Chondrocyte (in vitro differentiated cells): ENCODE measurements around the gene CPNE8. TPM values are rescaled to one million over a fixed set of nuclear protein-coding genes. Genes with fewer than 3 reads are reported as not detected.

Experiments
- DNase-seq: peaks from one replicate; pipeline ENCODE4 v3.0.0; 2021; ENCODE audit warnings: mixed read lengths, low spot score
- H3K27ac Mint-ChIP-seq: one replicate; pipeline ENCODE4 v1.8.0; 2021; ENCODE audit warnings: mild to moderate bottlenecking, moderate library complexity, mixed read lengths; ENCODE audit not compliant: unreplicated experiment
- H3K27me3 Mint-ChIP-seq: 2 replicates; pipeline ENCODE4 v1.8.0; 2021; ENCODE audit warnings: low read depth, mixed read lengths
- H3K36me3 Mint-ChIP-seq: 2 replicates; pipeline ENCODE4 v1.8.0; 2021; ENCODE audit warnings: low read depth, mixed read lengths
- H3K4me1 Mint-ChIP-seq: 2 replicates; pipeline ENCODE4 v1.8.0; 2021; ENCODE audit warnings: low read depth, mild to moderate bottlenecking, mixed read lengths
- H3K4me3 Mint-ChIP-seq: one replicate; pipeline ENCODE4 v1.8.0; 2021; ENCODE audit warnings: mild to moderate bottlenecking, moderate library complexity, mixed read lengths; ENCODE audit not compliant: unreplicated experiment
- H3K9me3 Mint-ChIP-seq: 2 replicates; pipeline ENCODE4 v1.8.0; 2021; ENCODE audit warnings: low read depth, mixed read lengths
- total RNA-seq: library from RNA; stranded (reverse); gene quantifications from 3 replicates; pipeline ENCODE4 v1.2.1, GENCODE V29; 2021
- TF ChIP-seq, protein P1 (sequence below): fragments of 200-600 bp; sonication (generic); IDR thresholded peaks from 2 replicates; pipeline ENCODE4 v1.5.0; 2021; ENCODE audit warnings: antibody characterized with exemption, mild to moderate bottlenecking, moderate library complexity

The CPNE8 gene
- total RNA-seq, 1 donor from 2014 or later, result 10.6 TPM

GRCh38 chr12:38932320-38932719, 26.9 kb upstream of the CPNE8 start:
- no peak for DNase-seq
- Mint-ChIP-seq H3K4me1 (no peaks in the 10 kb centered on the region), H3K4me3 (no peak overlapping the region), H3K27ac (no peak overlapping the region), H3K27me3 (peaks cover 7% of the 10 kb centered on the region), H3K36me3 (no peaks in the 10 kb centered on the region), H3K9me3 (peaks cover 3% of the 10 kb centered on the region)
- TF ChIP-seq, protein P1, sequence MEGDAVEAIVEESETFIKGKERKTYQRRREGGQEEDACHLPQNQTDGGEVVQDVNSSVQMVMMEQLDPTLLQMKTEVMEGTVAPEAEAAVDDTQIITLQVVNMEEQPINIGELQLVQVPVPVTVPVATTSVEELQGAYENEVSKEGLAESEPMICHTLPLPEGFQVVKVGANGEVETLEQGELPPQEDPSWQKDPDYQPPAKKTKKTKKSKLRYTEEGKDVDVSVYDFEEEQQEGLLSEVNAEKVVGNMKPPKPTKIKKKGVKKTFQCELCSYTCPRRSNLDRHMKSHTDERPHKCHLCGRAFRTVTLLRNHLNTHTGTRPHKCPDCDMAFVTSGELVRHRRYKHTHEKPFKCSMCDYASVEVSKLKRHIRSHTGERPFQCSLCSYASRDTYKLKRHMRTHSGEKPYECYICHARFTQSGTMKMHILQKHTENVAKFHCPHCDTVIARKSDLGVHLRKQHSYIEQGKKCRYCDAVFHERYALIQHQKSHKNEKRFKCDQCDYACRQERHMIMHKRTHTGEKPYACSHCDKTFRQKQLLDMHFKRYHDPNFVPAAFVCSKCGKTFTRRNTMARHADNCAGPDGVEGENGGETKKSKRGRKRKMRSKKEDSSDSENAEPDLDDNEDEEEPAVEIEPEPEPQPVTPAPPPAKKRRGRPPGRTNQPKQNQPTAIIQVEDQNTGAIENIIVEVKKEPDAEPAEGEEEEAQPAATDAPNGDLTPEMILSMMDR, result no peak

GRCh38 chr12:38931461-38931860, 26.1 kb upstream of the CPNE8 start:
- Mint-ChIP-seq H3K4me3 (no peak overlapping the region), H3K36me3 (no peaks in the 10 kb centered on the region), H3K27me3 (peaks cover 8% of the 10 kb centered on the region), H3K4me1 (no peaks in the 10 kb centered on the region), H3K9me3 (peaks cover 3% of the 10 kb centered on the region), H3K27ac (no peak overlapping the region)
- DNase-seq, result no peak
- TF ChIP-seq, protein P1, result no peak

DNA sequence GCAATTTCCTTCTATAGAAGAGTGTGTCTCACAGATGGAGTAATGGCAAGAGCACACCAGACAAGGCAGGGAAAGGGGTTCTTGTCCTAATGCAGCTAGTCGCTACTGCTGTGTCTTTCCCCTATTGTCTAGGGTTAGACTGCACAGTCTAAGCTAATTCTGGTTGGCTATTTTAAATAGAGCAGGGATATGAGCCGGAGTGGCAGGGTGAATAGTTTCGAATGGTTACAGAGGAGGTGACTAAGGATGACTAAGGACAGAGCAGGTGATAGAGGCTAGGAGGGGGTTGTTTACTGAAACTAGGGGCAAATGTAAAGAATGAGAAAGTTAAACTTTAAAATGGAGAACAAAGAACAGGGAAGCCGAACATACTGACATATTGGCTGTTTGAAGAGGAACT, 25.6 kb upstream of the CPNE8 start:
- Mint-ChIP-seq H3K27me3 (peaks cover 13% of the 10 kb centered on the region), H3K27ac (no peak overlapping the region), H3K36me3 (no peaks in the 10 kb centered on the region), H3K9me3 (peaks cover 3% of the 10 kb centered on the region), H3K4me1 (no peaks in the 10 kb centered on the region), H3K4me3 (no peak overlapping the region)
- TF ChIP-seq, protein P1, result no peak
- DNase-seq, result no peak

DNA sequence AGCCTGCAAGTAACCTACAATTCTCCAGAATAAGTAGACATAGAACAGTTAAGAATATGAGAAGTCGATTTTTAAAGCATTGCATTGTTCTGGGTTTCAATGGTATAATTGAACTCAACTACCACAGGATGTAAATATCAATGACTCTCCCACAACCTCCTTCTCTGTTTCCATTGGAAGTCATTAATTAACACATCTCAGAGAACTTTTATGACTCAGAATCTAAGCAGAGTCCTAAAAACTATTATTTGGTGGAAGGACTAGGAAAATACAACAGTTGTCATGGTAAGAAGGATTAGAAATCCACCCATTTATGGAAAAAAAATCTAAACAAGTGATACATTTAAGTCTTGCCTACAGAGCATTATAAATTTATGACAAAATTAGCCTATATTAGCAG, 21.1 kb upstream of the CPNE8 start:
- TF ChIP-seq, protein P1, result no peak
- H3K36me3 Mint-ChIP-seq, result no peaks in the 10 kb centered on the region

DNA sequence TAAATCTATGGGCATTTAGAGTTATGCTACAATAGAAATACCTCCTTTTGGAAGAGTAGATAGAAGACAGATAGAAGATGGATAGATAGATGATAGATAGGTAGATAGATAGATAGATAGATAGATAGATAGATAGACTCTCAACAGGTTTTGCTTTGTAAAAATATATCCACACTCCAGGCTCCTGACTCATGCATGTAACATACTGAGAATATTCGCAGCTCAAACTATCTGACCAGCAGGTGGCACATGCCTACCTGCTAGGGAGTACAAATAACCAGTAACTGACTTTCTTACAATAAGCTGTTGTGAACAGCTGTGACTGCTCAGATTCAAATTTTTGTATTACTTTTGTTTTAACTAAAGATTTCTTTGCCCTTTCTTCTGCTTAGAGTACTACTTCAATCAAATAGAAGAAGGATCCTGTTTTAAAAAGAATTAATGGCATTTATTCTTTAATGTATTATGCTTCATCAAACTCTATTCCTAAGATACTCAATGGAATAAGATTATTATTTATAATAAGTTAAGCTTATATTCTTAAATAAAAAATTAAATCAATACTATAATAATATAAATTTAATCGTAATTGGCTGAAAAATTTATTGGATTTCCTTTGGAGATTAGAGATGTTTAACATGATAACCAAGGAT, 15.8 kb upstream of the CPNE8 start:
- TF ChIP-seq, protein P1, result peak; percentile 80
- peaks cover 3% of the 10 kb centered on the region for H3K9me3 Mint-ChIP-seq
- H3K4me1 Mint-ChIP-seq, result no peaks in the 10 kb centered on the region
- DNase-seq, result no peak
- no peak overlapping the region for H3K4me3 Mint-ChIP-seq
- H3K27me3 Mint-ChIP-seq, result peaks cover 10% of the 10 kb centered on the region
- H3K36me3 Mint-ChIP-seq, result no peaks in the 10 kb centered on the region
- no peak overlapping the region for H3K27ac Mint-ChIP-seq

More for the DNA sequence above, 21.1 kb upstream of the CPNE8 start:
- Mint-ChIP-seq H3K27me3 (peaks cover 17% of the 10 kb centered on the region), H3K9me3 (no peaks in the 10 kb centered on the region), H3K27ac (no peak overlapping the region), H3K4me3 (no peak overlapping the region), H3K4me1 (no peaks in the 10 kb centered on the region)
- DNase-seq, result no peak
